K562 (cell line): ENCODE data around the gene VPS33B. TPM values are rescaled to one million over a fixed set of nuclear protein-coding genes. Genes with fewer than 3 reads are reported as not detected.

Experiments
- ATAC-seq: fragments of 200-7000 bp; cut with Tn5 transposase; 3 replicates; pipeline ENCODE4 v1.9.1; 2020; ENCODE audit warnings: moderate library complexity
- BruUV-seq: library from RNA; stranded (reverse); fragments of 400-500 nt; replicated peaks from 2 replicates; lab custom pipeline; 2021; lab: Mats Ljungman, UMichigan
- CTCF ChIA-PET: fragments of 300-600 bp; formaldehyde crosslinking; extraction: SDS; loops from one replicate; lab custom pipeline; 2021; ENCODE audit warnings: low intra/inter-chr PET ratio; lab: Yijun Ruan, JAX
- POLR2A ChIA-PET: fragments of 300-600, 350-650 bp; sonication (Branson Sonifier 250); formaldehyde crosslinking; extraction: SDS; loops from one replicate; lab custom pipeline; 2021; ENCODE audit warnings: antibody characterized with exemption, inconsistent platforms; lab: Yijun Ruan, JAX
- DNase-seq, 4 experiments: peaks; one replicate each; pipeline versions ENCODE4 v3.0.0 to v3.0.0-alpha.2; 2011 to 2018; ENCODE audit warnings: low spot score in 3 of 4, mixed read lengths in 3 of 4; ENCODE audit errors: extremely low read depth in 1 of 4
- FAIRE-seq: peaks from 2 replicates; lab custom pipeline; 2011; peaks lifted over from hg19 to GRCh38; lab: Jason Lieb, UNC
- H2AFZ ChIP-seq: 2 replicates; pipeline ENCODE4 v1.6.0; 2011; ENCODE audit warnings: low read depth, low read length, control low read depth, inconsistent platforms
- H3K27ac ChIP-seq: fragments of 200-600 bp; 3 replicates; pipeline ENCODE4 v1.8.0; 2011; ENCODE audit warnings: low read depth, mild to moderate bottlenecking, control low read depth, inconsistent platforms, low read length, moderate library complexity, mixed read lengths; ENCODE audit errors: extremely low read depth
- H3K27me3 ChIP-seq, 2 experiments: fragments of 300-600 bp in 1 of 2; 2 replicates in 1 of 2; 3 replicates in 1 of 2; pipeline versions ENCODE4 v1.6.0 to v1.8.0; 2011; ENCODE audit warnings: inconsistent platforms in 2 of 2, low read length in 2 of 2, mild to moderate bottlenecking in 1 of 2, mixed read lengths in 1 of 2, moderate library complexity in 1 of 2; ENCODE audit not compliant: control insufficient read depth in 2 of 2, insufficient read depth in 2 of 2
- H3K36me3 ChIP-seq: fragments of 300-600 bp; 3 replicates; pipeline ENCODE4 v1.8.0; 2011; ENCODE audit warnings: mild to moderate bottlenecking, low read length, inconsistent platforms; ENCODE audit not compliant: control insufficient read depth, insufficient read depth
- H3K4me1 ChIP-seq, 2 experiments: fragments of 200-600 bp in 1 of 2; replicated peaks in 1 of 2; 2 replicates in 1 of 2; 3 replicates in 1 of 2; pipeline versions ENCODE4 v1.5.1 to v1.8.0; 2011; ENCODE audit warnings: inconsistent platforms in 2 of 2, low read length in 2 of 2, mild to moderate bottlenecking in 1 of 2, mixed read lengths in 1 of 2, moderate library complexity in 1 of 2; ENCODE audit not compliant: control insufficient read depth in 2 of 2, insufficient read depth in 2 of 2
- H3K4me2 ChIP-seq: 2 replicates; pipeline ENCODE4 v1.6.1; 2011; ENCODE audit warnings: low read length, control low read depth, inconsistent platforms, mixed read lengths; ENCODE audit not compliant: insufficient read depth
- H3K4me3 ChIP-seq: fragments of 200-600 bp; sonication (generic), shearing (Covaris generic); 2 replicates; pipeline ENCODE4 v1.5.1; 2016; ENCODE audit warnings: control low read depth, inconsistent platforms
- H3K79me2 ChIP-seq: fragments of 200-600 bp; 3 replicates; pipeline ENCODE4 v1.8.0; 2011; ENCODE audit warnings: low read length, inconsistent platforms; ENCODE audit not compliant: control insufficient read depth, insufficient read depth
- H3K9ac ChIP-seq, 2 experiments: 2 replicates each; pipeline versions ENCODE4 v1.6.0 to v1.6.1; 2011; ENCODE audit warnings: low read depth in 2 of 2, low read length in 2 of 2, control low read depth in 1 of 2, inconsistent platforms in 1 of 2, mild to moderate bottlenecking in 1 of 2, mixed read lengths in 1 of 2; ENCODE audit not compliant: insufficient read depth in 1 of 2
- H3K9me1 ChIP-seq: one replicate; pipeline ENCODE4 v1.6.0; 2011; ENCODE audit warnings: inconsistent platforms, mild to moderate bottlenecking, low read length, moderate library complexity; ENCODE audit not compliant: control insufficient read depth, insufficient read depth
- H3K9me3 ChIP-seq: replicated peaks from 2 replicates; pipeline ENCODE4 v1.5.1; 2011; ENCODE audit warnings: low read depth, low read length, inconsistent platforms; ENCODE audit not compliant: control insufficient read depth, insufficient read depth
- H4K20me1 ChIP-seq: replicated peaks from 2 replicates; pipeline ENCODE4 v1.6.1; 2011; ENCODE audit warnings: low read length, inconsistent platforms, mixed read lengths; ENCODE audit not compliant: control insufficient read depth, insufficient read depth
- BDP1 ChIP-seq: IDR thresholded peaks from 3 replicates; pipeline ENCODE4 v1.6.1; 2011; ENCODE audit not compliant: insufficient read length, insufficient read depth
- DPF2 ChIP-seq: fragments of 450-650 bp; IDR thresholded peaks from 2 replicates; pipeline ENCODE4 v1.6.1; 2016
- EP400 ChIP-seq: fragments of 450-650 bp; IDR thresholded peaks from 2 replicates; pipeline ENCODE4 v1.6.1; 2017; ENCODE audit warnings: antibody characterized with exemption, mild to moderate bottlenecking, moderate library complexity
- JUNB ChIP-seq: fragments of 450-650 bp; formaldehyde crosslinking; conservative IDR thresholded peaks from 2 replicates; pipeline ENCODE4 v1.4.0; 2020; ENCODE audit warnings: mild to moderate bottlenecking
- MAFF ChIP-seq: IDR thresholded peaks from 2 replicates; pipeline ENCODE4 v1.6.1; 2012; ENCODE audit warnings: low read length, improper control_type of control experiment
- NCOA2 ChIP-seq, 2 experiments: fragments of 450-650 bp; IDR thresholded peaks; 2 replicates each; pipeline ENCODE4 v1.6.1; 2018; ENCODE audit warnings: mild to moderate bottlenecking in 2 of 2, moderate library complexity in 1 of 2; ENCODE audit not compliant: partially characterized antibody in 2 of 2
- NUFIP1 ChIP-seq: fragments of 450-650 bp; IDR thresholded peaks from 2 replicates; pipeline ENCODE4 v1.6.1; 2018; ENCODE audit not compliant: partially characterized antibody
- SMAD4 ChIP-seq: fragments of 250-450 bp; sonication (Bioruptor Pico); conservative IDR thresholded peaks from 2 replicates; pipeline ENCODE4 v1.8.0; 2021; ENCODE audit warnings: inconsistent platforms, mild to moderate bottlenecking, moderate library complexity
- TRIM24 ChIP-seq, 2 experiments: fragments of 450-650 bp; IDR thresholded peaks; 2 replicates each; pipeline ENCODE4 v1.6.1; 2016
- U2AF2 ChIP-seq: fragments of 200-400 bp; formaldehyde crosslinking; optimal IDR thresholded peaks from 2 replicates; pipeline ENCODE3; 2017; ENCODE audit warnings: low read depth, mild to moderate bottlenecking, low read length
- ZNF785 ChIP-seq: fragments of 250-450 bp; sonication (Bioruptor Pico); IDR thresholded peaks from 2 replicates; pipeline ENCODE4 v1.4.0; 2020; ENCODE audit warnings: mild to moderate bottlenecking
- WGBS: fragments of 100-300 bp; shearing (Covaris generic); methylation state at CpG from one replicate; pipeline ENCODE4 v1.1.6; 2016; ENCODE audit warnings: low coverage, mixed read lengths; ENCODE audit not compliant: insufficient coverage; ENCODE audit errors: missing lambda C conversion rate; 5-methylcytosine and 5-hydroxymethylcytosine counted together
- in situ Hi-C: fragments of 300-500 bp; cut with MboI; formaldehyde crosslinking; loops from 4 replicates; pipeline ENCODE4 v1.15.0; 2018; ENCODE audit warnings: inconsistent platforms, mixed read lengths
- intact Hi-C: fragments of 100-400 bp; cut with micrococcal nuclease; formaldehyde crosslinking; loops from 2 replicates; pipeline ENCODE4 v1.14.2; 2022
- polyA plus RNA-seq, 8 experiments: library from polyadenylated mRNA; depleted of rRNA in 4 of 8; stranded (reverse) in 5 of 8; unstranded in 3 of 8; fragments of >200 nt; fragmentation: Nextera tagmentation in 2 of 8; fragmentation: Illumina TruSeq in 1 of 8; extraction: Ambion mirVana in 2 of 8; extraction: Trizol in 1 of 8; gene quantifications; 2 replicates each; pipeline versions ENCODE4 v1.2.1 to v1.2.3, GENCODE V29; 2011 to 2014; ENCODE audit warnings: inconsistent platforms in 1 of 8, missing spikeins in 1 of 8
- total RNA-seq, 7 experiments: library from RNA; depleted of rRNA in 6 of 7; stranded (reverse); fragments of >200 nt in 6 of 7; fragmentation: Illumina TruSeq in 2 of 7; extraction: Trizol in 2 of 7; gene quantifications; 2 replicates each; pipeline versions ENCODE4 v1.2.1 to v1.2.3, GENCODE V29; 2011 to 2021; ENCODE audit warnings: low replicate concordance in 1 of 7
- TF ChIP-seq, protein P1 (sequence below): sonication (generic); formaldehyde crosslinking; IDR thresholded peaks from 2 replicates; pipeline ENCODE4 v1.9.0; 2022; ENCODE audit warnings: mild to moderate bottlenecking, missing genetic modification reagents
- TF ChIP-seq, protein P2 (sequence below): conservative IDR thresholded peaks from 2 replicates; pipeline ENCODE4 v1.6.1; 2011; ENCODE audit warnings: low read depth, mild to moderate bottlenecking, low read length; ENCODE audit not compliant: control insufficient read depth
- TF ChIP-seq, protein P3 (sequence below): fragments of 250-450 bp; sonication (Bioruptor Pico); IDR thresholded peaks from 2 replicates; pipeline ENCODE4 v1.5.0; 2020; ENCODE audit warnings: mild to moderate bottlenecking, borderline replicate concordance
- TF ChIP-seq, protein P4 (sequence below), 2 experiments: fragments of 150-350 bp in 1 of 2; IDR thresholded peaks; 2 replicates each; pipeline ENCODE4 v1.6.1; 2012 to 2016; ENCODE audit warnings: low read depth in 2 of 2, low read length in 2 of 2, mild to moderate bottlenecking in 1 of 2, moderate library complexity in 1 of 2

The VPS33B gene
- total and polyA plus RNA-seq, 9 of the 15 experiments (the other 6 are each of a cell fraction or from before 2014, with no cell fraction given) = 9.4 to 25.5 (median 14.8) TPM

DNA sequence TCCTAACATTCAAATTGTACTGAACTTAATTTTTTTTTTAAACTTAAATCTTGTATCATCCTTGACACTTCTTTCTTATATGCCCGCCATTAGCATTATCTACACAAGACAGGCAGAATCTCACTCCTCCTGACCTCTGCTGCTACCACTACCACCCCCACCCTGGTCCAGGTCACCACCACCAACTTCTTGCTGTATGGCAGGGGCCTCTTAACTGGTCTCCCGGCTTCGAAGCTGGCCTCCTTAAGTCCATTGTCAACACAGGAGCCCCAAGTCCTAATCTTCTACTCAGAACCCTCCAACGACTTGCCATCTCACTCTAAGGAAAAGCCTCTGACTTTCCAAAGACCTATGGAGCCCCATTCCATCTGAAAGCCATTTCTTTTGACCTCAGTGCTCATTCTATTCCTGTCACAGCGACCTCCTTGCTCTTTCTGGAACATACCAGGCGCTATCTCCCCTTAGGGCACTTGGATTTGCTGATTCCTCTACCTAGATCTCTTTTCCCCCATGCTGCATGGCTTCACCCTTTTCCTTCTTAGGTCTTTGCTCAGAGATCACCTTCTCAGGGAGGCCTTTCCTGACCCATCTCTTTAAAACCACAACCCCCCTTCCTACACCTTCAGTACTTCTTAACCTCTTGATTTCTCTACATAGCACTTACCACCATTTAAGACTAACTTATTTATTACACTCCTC, 30.7 kb downstream of the VPS33B start:
- Histone ChIP-seq H3K4me2 (peak overlapping the region; percentile 69), H3K79me2 (peaks cover 94% of the 10 kb centered on the region), H3K9me3 (no peaks in the 10 kb centered on the region), H3K9ac (peak overlapping the region; percentile 40 to 88; a peak in 3 of 4 replicates), H4K20me1 (peaks cover 9% of the 10 kb centered on the region; the same call in 1 of the 2 replicates), H3K36me3 (peaks cover 8% of the 10 kb centered on the region; the same call in 2 of the 3 replicates), H3K27me3 (no peaks in the 10 kb centered on the region), H3K4me1 (peaks cover 28 to 36% of the 10 kb centered on the region in 2 experiments; a peak in 4 of 5 replicates), H3K4me3 (peak overlapping the region; percentile 17; the same call in 1 of the 2 replicates), H3K27ac (peak overlapping the region; percentile 67), H3K9me1 (no peaks in the 10 kb centered on the region), H2AFZ (no peak overlapping the region; the same call in 1 of the 2 replicates)
- BruUV-seq = no TSS peak
- ChIA-PET POLR2A (interaction anchor here (0.6 to 1.3 kb wide), 9 partner anchors 9 to 90 kb away, joined by 3 to 7 read pairs (median 3); partner anchors contain the start of genes HDDC3 and RCCD1), CTCF (no interaction called here)
- peak; percentile 32 for FAIRE-seq
- DNase-seq = peak in 3 of 4 experiments; percentile 38 to 74 (median 57)
- in situ Hi-C loops = no loop called here
- intact Hi-C loops = loop anchor here (2.0 to 5.0 kb wide), 3 partner anchors 34 to 56 kb away; no protein-coding TSS in a partner anchor
- WGBS = 3% methylated on average over 6 of the region's 6 CpGs
- peak; percentile 8 for ATAC-seq
- no peak for TF ChIP-seq MAFF
- no peak for TF ChIP-seq EP400
- TF ChIP-seq, protein P1, sequence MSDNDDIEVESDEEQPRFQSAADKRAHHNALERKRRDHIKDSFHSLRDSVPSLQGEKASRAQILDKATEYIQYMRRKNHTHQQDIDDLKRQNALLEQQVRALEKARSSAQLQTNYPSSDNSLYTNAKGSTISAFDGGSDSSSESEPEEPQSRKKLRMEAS = no peak
- TF ChIP-seq NUFIP1 = no peak
- TF ChIP-seq, protein P2, sequence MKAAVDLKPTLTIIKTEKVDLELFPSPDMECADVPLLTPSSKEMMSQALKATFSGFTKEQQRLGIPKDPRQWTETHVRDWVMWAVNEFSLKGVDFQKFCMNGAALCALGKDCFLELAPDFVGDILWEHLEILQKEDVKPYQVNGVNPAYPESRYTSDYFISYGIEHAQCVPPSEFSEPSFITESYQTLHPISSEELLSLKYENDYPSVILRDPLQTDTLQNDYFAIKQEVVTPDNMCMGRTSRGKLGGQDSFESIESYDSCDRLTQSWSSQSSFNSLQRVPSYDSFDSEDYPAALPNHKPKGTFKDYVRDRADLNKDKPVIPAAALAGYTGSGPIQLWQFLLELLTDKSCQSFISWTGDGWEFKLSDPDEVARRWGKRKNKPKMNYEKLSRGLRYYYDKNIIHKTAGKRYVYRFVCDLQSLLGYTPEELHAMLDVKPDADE = no peak
- TF ChIP-seq, protein P3, sequence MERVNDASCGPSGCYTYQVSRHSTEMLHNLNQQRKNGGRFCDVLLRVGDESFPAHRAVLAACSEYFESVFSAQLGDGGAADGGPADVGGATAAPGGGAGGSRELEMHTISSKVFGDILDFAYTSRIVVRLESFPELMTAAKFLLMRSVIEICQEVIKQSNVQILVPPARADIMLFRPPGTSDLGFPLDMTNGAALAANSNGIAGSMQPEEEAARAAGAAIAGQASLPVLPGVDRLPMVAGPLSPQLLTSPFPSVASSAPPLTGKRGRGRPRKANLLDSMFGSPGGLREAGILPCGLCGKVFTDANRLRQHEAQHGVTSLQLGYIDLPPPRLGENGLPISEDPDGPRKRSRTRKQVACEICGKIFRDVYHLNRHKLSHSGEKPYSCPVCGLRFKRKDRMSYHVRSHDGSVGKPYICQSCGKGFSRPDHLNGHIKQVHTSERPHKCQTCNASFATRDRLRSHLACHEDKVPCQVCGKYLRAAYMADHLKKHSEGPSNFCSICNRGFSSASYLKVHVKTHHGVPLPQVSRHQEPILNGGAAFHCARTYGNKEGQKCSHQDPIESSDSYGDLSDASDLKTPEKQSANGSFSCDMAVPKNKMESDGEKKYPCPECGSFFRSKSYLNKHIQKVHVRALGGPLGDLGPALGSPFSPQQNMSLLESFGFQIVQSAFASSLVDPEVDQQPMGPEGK (CRISPR knock-in tag) = no peak
- TF ChIP-seq U2AF2 = no peak
- TF ChIP-seq NCOA2 (IDR thresholded peaks at IDR 0.05; ENCODE audit: partially characterized antibody in 2 of 2) = no peak
- no peak for TF ChIP-seq SMAD4
- no peak for TF ChIP-seq BDP1
- TF ChIP-seq, protein P4, sequence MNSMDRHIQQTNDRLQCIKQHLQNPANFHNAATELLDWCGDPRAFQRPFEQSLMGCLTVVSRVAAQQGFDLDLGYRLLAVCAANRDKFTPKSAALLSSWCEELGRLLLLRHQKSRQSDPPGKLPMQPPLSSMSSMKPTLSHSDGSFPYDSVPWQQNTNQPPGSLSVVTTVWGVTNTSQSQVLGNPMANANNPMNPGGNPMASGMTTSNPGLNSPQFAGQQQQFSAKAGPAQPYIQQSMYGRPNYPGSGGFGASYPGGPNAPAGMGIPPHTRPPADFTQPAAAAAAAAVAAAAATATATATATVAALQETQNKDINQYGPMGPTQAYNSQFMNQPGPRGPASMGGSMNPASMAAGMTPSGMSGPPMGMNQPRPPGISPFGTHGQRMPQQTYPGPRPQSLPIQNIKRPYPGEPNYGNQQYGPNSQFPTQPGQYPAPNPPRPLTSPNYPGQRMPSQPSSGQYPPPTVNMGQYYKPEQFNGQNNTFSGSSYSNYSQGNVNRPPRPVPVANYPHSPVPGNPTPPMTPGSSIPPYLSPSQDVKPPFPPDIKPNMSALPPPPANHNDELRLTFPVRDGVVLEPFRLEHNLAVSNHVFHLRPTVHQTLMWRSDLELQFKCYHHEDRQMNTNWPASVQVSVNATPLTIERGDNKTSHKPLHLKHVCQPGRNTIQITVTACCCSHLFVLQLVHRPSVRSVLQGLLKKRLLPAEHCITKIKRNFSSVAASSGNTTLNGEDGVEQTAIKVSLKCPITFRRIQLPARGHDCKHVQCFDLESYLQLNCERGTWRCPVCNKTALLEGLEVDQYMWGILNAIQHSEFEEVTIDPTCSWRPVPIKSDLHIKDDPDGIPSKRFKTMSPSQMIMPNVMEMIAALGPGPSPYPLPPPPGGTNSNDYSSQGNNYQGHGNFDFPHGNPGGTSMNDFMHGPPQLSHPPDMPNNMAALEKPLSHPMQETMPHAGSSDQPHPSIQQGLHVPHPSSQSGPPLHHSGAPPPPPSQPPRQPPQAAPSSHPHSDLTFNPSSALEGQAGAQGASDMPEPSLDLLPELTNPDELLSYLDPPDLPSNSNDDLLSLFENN (IDR thresholded peaks at IDR 0.05; ENCODE audit: low read depth in 2 of 2, low read length in 2 of 2) = no peak
- TF ChIP-seq TRIM24 (IDR thresholded peaks at IDR 0.05) = 0 out of 4 replicates have a peak, but pooled peaks of 1 of the 2 experiments have one; percentile 18
- no peak for TF ChIP-seq ZNF785
- peak; percentile 45; the same call in 1 of the 2 replicates for TF ChIP-seq DPF2
- no peak for TF ChIP-seq JUNB (CRISPR knock-in tag)
